SU-DHL-6 (cell line): ENCODE results near the gene MKX.

ENCODE experiments used
- H2AFZ ChIP-seq: fragments of 200-600 bp; sonication (generic); 2 replicates; pipeline ENCODE4 v1.6.1; 2014; ENCODE audit warnings: low read depth, mild to moderate bottlenecking, moderate library complexity, mixed read lengths, antibody characterized with exemption, low read length; ENCODE audit not compliant: severe bottlenecking
- H3F3A ChIP-seq: fragments of 200-600 bp; shearing (Covaris generic); 2 replicates; pipeline ENCODE4 v1.6.0; 2016; ENCODE audit warnings: antibody characterized with exemption, mild to moderate bottlenecking; ENCODE audit not compliant: insufficient read depth
- H3K27ac ChIP-seq: fragments of 200-600 bp; sonication (generic); 2 replicates; pipeline ENCODE4 v1.5.1; 2016; ENCODE audit warnings: low read depth, mild to moderate bottlenecking, low read length, moderate library complexity, mixed read lengths
- H3K27me3 ChIP-seq: fragments of 200-600 bp; sonication (generic), shearing (Covaris generic); 2 replicates; pipeline ENCODE4 v1.6.0; 2014; ENCODE audit warnings: mild to moderate bottlenecking, low read length
- H3K36me3 ChIP-seq: fragments of 200-600 bp; sonication (generic); 2 replicates; pipeline ENCODE4 v1.6.1; 2014; ENCODE audit warnings: mild to moderate bottlenecking, low read length, mixed read lengths
- H3K4me2 ChIP-seq: fragments of 300-600, 200-600 bp; shearing (Covaris generic), sonication (generic); 2 replicates; pipeline ENCODE4 v1.6.0; 2014; ENCODE audit warnings: low read length, low read depth, mild to moderate bottlenecking; ENCODE audit not compliant: poor library complexity, severe bottlenecking
- H3K4me3 ChIP-seq: fragments of 200-600 bp; sonication (generic); 2 replicates; pipeline ENCODE4 v1.5.1; 2014; ENCODE audit warnings: antibody characterized with exemption, low read length, mild to moderate bottlenecking, mixed read lengths; ENCODE audit not compliant: insufficient read depth, poor library complexity, severe bottlenecking
- H3K79me2 ChIP-seq: fragments of 200-600 bp; sonication (generic); 2 replicates; pipeline ENCODE4 v1.6.1; 2014; ENCODE audit warnings: mild to moderate bottlenecking, low read length, moderate library complexity; ENCODE audit not compliant: insufficient read depth
- H3K9ac ChIP-seq: fragments of 200-600 bp; sonication (generic); 2 replicates; pipeline ENCODE4 v1.7.0; 2014; ENCODE audit warnings: mild to moderate bottlenecking, low read length
- H3K9me2 ChIP-seq: fragments of 200-600 bp; sonication (generic); replicated peaks from 2 replicates; pipeline ENCODE4 v1.6.1; 2014; ENCODE audit warnings: low read length; ENCODE audit not compliant: insufficient read depth
- H3K9me3 ChIP-seq: fragments of 200-600 bp; sonication (generic); 2 replicates; pipeline ENCODE4 v1.6.1; 2014; ENCODE audit warnings: low read length, mixed read lengths; ENCODE audit not compliant: insufficient read depth
- H4K20me1 ChIP-seq: fragments of 200-600 bp; sonication (generic); 2 replicates; pipeline ENCODE4 v1.6.1; 2014; ENCODE audit warnings: low read depth, mild to moderate bottlenecking, antibody characterized with exemption, low read length, moderate library complexity, mixed read lengths
- EZH2phosphoT487 ChIP-seq: fragments of 200-600 bp; sonication (generic), shearing (Covaris generic); conservative IDR thresholded peaks from 2 replicates; pipeline ENCODE4 v1.6.1; 2018; ENCODE audit warnings: mild to moderate bottlenecking, antibody characterized with exemption, low read length, moderate library complexity, mixed read lengths
- TF ChIP-seq, protein P1 (sequence below): fragments of 200-600 bp; sonication (generic); IDR thresholded peaks from one replicate; pipeline ENCODE4 v1.5.1; 2017; ENCODE audit warnings: antibody characterized with exemption, mild to moderate bottlenecking, low read length, moderate library complexity; ENCODE audit not compliant: insufficient read depth, poor library complexity, severe bottlenecking

Gene MKX

GRCh38 chr10:27625452-27626211 lies 120.0 kb downstream of the MKX start:
- H4K20me1 ChIP-seq, result no peaks in the 10 kb centered on the region
- H3K79me2 ChIP-seq, result no peaks in the 10 kb centered on the region
- H3K4me2 ChIP-seq, result no peak overlapping the region
- no peaks in the 10 kb centered on the region for H3K36me3 ChIP-seq
- TF ChIP-seq EZH2phosphoT487, result no peak
- TF ChIP-seq, protein P1, sequence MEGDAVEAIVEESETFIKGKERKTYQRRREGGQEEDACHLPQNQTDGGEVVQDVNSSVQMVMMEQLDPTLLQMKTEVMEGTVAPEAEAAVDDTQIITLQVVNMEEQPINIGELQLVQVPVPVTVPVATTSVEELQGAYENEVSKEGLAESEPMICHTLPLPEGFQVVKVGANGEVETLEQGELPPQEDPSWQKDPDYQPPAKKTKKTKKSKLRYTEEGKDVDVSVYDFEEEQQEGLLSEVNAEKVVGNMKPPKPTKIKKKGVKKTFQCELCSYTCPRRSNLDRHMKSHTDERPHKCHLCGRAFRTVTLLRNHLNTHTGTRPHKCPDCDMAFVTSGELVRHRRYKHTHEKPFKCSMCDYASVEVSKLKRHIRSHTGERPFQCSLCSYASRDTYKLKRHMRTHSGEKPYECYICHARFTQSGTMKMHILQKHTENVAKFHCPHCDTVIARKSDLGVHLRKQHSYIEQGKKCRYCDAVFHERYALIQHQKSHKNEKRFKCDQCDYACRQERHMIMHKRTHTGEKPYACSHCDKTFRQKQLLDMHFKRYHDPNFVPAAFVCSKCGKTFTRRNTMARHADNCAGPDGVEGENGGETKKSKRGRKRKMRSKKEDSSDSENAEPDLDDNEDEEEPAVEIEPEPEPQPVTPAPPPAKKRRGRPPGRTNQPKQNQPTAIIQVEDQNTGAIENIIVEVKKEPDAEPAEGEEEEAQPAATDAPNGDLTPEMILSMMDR, result no peak
- H3F3A ChIP-seq, result no peaks in the 10 kb centered on the region
- no peak overlapping the region for H3K4me3 ChIP-seq
- no peak overlapping the region for H2AFZ ChIP-seq
- H3K9me2 ChIP-seq, result no peaks in the 10 kb centered on the region
- H3K27ac ChIP-seq, result no peak overlapping the region
- H3K9me3 ChIP-seq, result no peaks in the 10 kb centered on the region
- no peaks in the 10 kb centered on the region; the same call in 1 of the 2 replicates for H3K27me3 ChIP-seq
- no peak overlapping the region for H3K9ac ChIP-seq

GRCh38 chr10:27624941-27625340 lies 120.7 kb downstream of the MKX start:
- H3K4me3 ChIP-seq, result no peak overlapping the region
- no peaks in the 10 kb centered on the region for H3K79me2 ChIP-seq
- H3K27me3 ChIP-seq, result no peaks in the 10 kb centered on the region; the same call in 1 of the 2 replicates
- H3F3A ChIP-seq, result no peaks in the 10 kb centered on the region
- H3K4me2 ChIP-seq, result no peak overlapping the region
- no peaks in the 10 kb centered on the region for H3K9me2 ChIP-seq
- no peak overlapping the region for H2AFZ ChIP-seq
- no peak overlapping the region for H3K27ac ChIP-seq
- H3K36me3 ChIP-seq, result no peaks in the 10 kb centered on the region
- no peaks in the 10 kb centered on the region for H4K20me1 ChIP-seq
- no peak for TF ChIP-seq EZH2phosphoT487
- TF ChIP-seq, protein P1, result no peak
- no peak overlapping the region for H3K9ac ChIP-seq
- H3K9me3 ChIP-seq, result no peaks in the 10 kb centered on the region
